ENCODE measurements around the gene SUGCT. TPM values are rescaled to one million over a fixed set of nuclear protein-coding genes. Genes with fewer than 3 reads are reported as not detected.

Gene SUGCT
- total and polyA plus RNA-seq, 2 of the 8 experiments (the other 6 are each of a cell fraction or from before 2014, with no cell fraction given) = 2.8 to 5.4 TPM

GRCh38 chr7:40162516-40162915, 27.7 kb downstream of the SUGCT start (continued):
- TF ChIP-seq ZNF274 (IDR thresholded peaks at IDR 0.05; ENCODE audit: borderline replicate concordance, extremely low read depth, low read length) = no peak
- no peak for TF ChIP-seq EZH2 (IDR thresholded peaks at IDR 0.05; ENCODE audit: low read depth, low read length, severe bottlenecking)
- no peak for TF ChIP-seq EGR1 (IDR thresholded peaks at IDR 0.05; ENCODE audit: borderline replicate concordance, low read depth, low read length)
- TF ChIP-seq RNF2 (IDR thresholded peaks at IDR 0.05; ENCODE audit: borderline replicate concordance, low read depth, low read length, missing control alignments, poor library complexity, severe bottlenecking) = no peak
